ENCODE data around the gene TADA2B.

Gene TADA2B

DNA sequence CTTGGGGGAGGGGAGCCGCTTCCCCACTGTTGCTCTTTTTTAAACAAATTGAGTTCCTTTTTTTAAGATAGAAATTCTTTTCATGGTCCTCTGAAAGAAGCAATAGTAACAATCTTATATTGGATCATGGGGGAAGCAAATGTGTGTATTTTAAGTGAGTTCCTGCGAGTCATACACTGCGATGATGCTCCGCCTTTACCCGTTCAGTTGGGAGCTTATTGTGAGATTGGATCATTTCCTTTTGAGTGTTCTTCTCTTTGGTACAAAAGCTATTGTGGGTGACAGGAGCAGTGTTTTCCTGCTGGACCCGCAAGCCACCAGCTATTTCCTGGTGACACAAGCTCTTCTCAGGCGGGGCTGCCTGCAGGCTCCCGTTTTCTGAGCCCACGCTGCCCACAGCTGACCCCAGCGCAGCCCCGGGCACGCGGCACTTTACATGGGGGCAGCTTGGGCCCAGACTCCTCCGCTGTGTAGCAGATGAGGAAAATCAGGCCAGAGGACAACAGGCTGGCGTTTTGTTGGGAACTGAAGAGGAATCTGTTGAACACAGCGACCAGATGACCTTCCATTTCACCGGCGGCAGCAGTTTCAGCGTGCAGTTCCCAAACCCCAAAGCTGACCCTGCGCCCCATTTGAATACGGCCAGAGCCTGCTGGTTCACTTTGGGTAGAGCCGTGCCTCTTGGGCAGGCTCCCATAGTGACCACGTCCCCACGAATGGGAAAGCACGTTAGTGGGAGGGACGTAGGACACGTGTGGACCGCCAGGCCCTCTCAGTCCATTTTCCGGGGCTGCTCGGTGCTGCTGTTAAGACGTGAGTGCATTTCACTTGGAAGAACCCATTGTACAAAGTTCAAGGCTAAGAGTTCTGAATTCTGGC, 12.2 kb downstream of the TADA2B start:
- H3K36me3 ChIP-seq (ENCODE audit: control insufficient read depth in 1 of 2, insufficient read depth in 2 of 2, low read depth in 1 of 2, low read length in 2 of 2): peaks cover 61 to 62% of the 10 kb centered on the region in 2 experiments
- 83% methylated on average over 30 of the region's 31 CpGs for WGBS
- H3K9ac ChIP-seq (ENCODE audit: low read length): no peak overlapping the region
- H2AK5ac ChIP-seq (ENCODE audit: low read length, severe bottlenecking): no peak overlapping the region
- H3K79me1 ChIP-seq (replicated peaks; ENCODE audit: low read length, poor library complexity, severe bottlenecking): peaks cover 51% of the 10 kb centered on the region
- no peak overlapping the region for H3K18ac ChIP-seq (ENCODE audit: low read depth in 1 of 2, low read length in 2 of 2)
- H4K8ac ChIP-seq (ENCODE audit: low read length): no peak overlapping the region
- no peak overlapping the region for H3K23ac ChIP-seq (ENCODE audit: low read length in 2 of 2)
- H4K91ac ChIP-seq (ENCODE audit: low read length): peak overlapping the region; percentile 35
- no peak overlapping the region for H3K27ac ChIP-seq (ENCODE audit: low read length, poor library complexity, severe bottlenecking)
- no peak overlapping the region for H2AFZ ChIP-seq (ENCODE audit: low read depth, low read length)
- no peak overlapping the region for H2BK120ac ChIP-seq (ENCODE audit: low read depth, low read length)
- H3K4me1 ChIP-seq (ENCODE audit: control insufficient read depth, insufficient read depth, low read depth, low read length): peaks cover 13% of the 10 kb centered on the region
- H2BK5ac ChIP-seq (ENCODE audit: low read depth, low read length, poor library complexity, severe bottlenecking): no peak overlapping the region
- no peak overlapping the region for H3K4ac ChIP-seq (ENCODE audit: low read depth in 1 of 2, low read length in 2 of 2)
- no peak overlapping the region for H3K14ac ChIP-seq (ENCODE audit: low read length in 2 of 2)
- no peak overlapping the region for H2BK12ac ChIP-seq (ENCODE audit: low read length in 2 of 2)
- H3K4me2 ChIP-seq (ENCODE audit: low read length, poor library complexity, severe bottlenecking): no peak overlapping the region
- DNase-seq: no peak
- H2BK15ac ChIP-seq (ENCODE audit: low read depth, poor library complexity, severe bottlenecking): no peak overlapping the region
- no peaks in the 10 kb centered on the region for H3K27me3 ChIP-seq (ENCODE audit: control insufficient read depth in 1 of 2, insufficient read depth in 1 of 2, low read length in 2 of 2)
- H3K4me3 ChIP-seq (ENCODE audit: insufficient read depth in 1 of 2, low read depth in 1 of 2, low read length in 2 of 2): no peak overlapping the region
- H3K9me3 ChIP-seq (ENCODE audit: control insufficient read depth, low read length): no peaks in the 10 kb centered on the region

DNA sequence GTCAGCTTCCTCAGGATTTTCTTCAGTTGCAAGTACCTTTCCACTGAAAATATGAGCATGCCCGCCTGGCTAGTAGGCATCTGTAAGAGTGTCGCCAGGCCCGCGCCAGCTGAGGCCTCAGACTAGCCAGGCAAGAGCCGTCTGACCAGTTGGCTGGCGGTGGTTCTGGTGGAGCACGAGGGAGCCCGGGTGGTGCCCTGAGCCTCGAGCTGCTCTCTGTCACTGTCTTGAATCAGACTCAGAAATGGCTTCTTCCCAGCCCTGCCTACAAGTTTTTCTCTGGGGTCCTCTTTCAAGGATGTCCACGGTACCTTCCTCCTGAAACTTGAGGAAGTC, 12.8 kb downstream of the TADA2B start:
- peaks cover 62 to 67% of the 10 kb centered on the region in 2 experiments for H3K36me3 ChIP-seq (ENCODE audit: control insufficient read depth in 1 of 2, insufficient read depth in 2 of 2, low read depth in 1 of 2, low read length in 2 of 2)
- WGBS: 96% methylated on average over 10 of the region's 10 CpGs
- no peak overlapping the region for H2BK5ac ChIP-seq (ENCODE audit: low read depth, low read length, poor library complexity, severe bottlenecking)
- no peak overlapping the region for H2BK15ac ChIP-seq (ENCODE audit: low read depth, poor library complexity, severe bottlenecking)
- no peak overlapping the region for H2AFZ ChIP-seq (ENCODE audit: low read depth, low read length)
- H3K79me1 ChIP-seq (replicated peaks; ENCODE audit: low read length, poor library complexity, severe bottlenecking): peaks cover 51% of the 10 kb centered on the region
- H2BK120ac ChIP-seq (ENCODE audit: low read depth, low read length): no peak overlapping the region
- no peak overlapping the region for H3K14ac ChIP-seq (ENCODE audit: low read length in 2 of 2)
- no peak overlapping the region for H3K23ac ChIP-seq (ENCODE audit: low read length in 2 of 2)
- no peak overlapping the region for H3K4ac ChIP-seq (ENCODE audit: low read depth in 1 of 2, low read length in 2 of 2)
- no peak for DNase-seq
- H2BK12ac ChIP-seq (ENCODE audit: low read length in 2 of 2): no peak overlapping the region
- H2AK5ac ChIP-seq (ENCODE audit: low read length, severe bottlenecking): no peak overlapping the region
- H3K4me2 ChIP-seq (ENCODE audit: low read length, poor library complexity, severe bottlenecking): no peak overlapping the region
- no peaks in the 10 kb centered on the region for H3K27me3 ChIP-seq (ENCODE audit: control insufficient read depth in 1 of 2, insufficient read depth in 1 of 2, low read length in 2 of 2)
- no peak overlapping the region for H3K4me3 ChIP-seq (ENCODE audit: insufficient read depth in 1 of 2, low read depth in 1 of 2, low read length in 2 of 2)
- no peak overlapping the region for H3K18ac ChIP-seq (ENCODE audit: low read depth in 1 of 2, low read length in 2 of 2)
- H4K91ac ChIP-seq (ENCODE audit: low read length): no peak overlapping the region
- no peak overlapping the region for H3K9ac ChIP-seq (ENCODE audit: low read length)
- peaks cover 11% of the 10 kb centered on the region for H3K4me1 ChIP-seq (ENCODE audit: control insufficient read depth, insufficient read depth, low read depth, low read length)
- no peak overlapping the region for H3K27ac ChIP-seq (ENCODE audit: low read length, poor library complexity, severe bottlenecking)
- H3K9me3 ChIP-seq (ENCODE audit: control insufficient read depth, low read length): no peaks in the 10 kb centered on the region
- peak overlapping the region; percentile 46 for H4K8ac ChIP-seq (ENCODE audit: low read length)

DNA sequence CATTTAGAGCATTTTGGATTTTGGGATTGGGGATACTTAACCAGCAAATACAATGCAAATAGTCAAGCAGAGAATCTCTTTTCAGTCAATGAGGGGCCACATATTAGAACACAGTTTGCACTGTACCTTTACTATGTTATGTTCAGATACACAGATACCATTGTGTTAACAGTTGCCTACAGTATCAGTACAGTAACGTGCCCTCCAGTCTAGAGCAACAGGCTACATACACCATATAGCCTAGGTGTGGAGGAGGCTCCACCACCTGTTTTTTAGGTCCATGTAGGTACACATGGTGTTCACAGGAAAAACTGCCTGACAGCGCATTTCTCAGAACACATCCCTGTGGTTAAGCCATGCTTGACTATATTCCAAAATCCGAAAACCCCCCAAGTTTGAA, 15.6 kb downstream of the TADA2B start:
- no peak for DNase-seq
- no peak overlapping the region for H2BK5ac ChIP-seq (ENCODE audit: low read depth, low read length, poor library complexity, severe bottlenecking)
- no peaks in the 10 kb centered on the region for H3K27me3 ChIP-seq (ENCODE audit: control insufficient read depth in 1 of 2, insufficient read depth in 1 of 2, low read length in 2 of 2)
- H2AK5ac ChIP-seq (ENCODE audit: low read length, severe bottlenecking): no peak overlapping the region
- no peak overlapping the region for H4K91ac ChIP-seq (ENCODE audit: low read length)
- no peak overlapping the region for H2BK120ac ChIP-seq (ENCODE audit: low read depth, low read length)
- WGBS: 100% methylated on average over 2 of the region's 3 CpGs
- no peaks in the 10 kb centered on the region for H3K9me3 ChIP-seq (ENCODE audit: control insufficient read depth, low read length)
- no peak overlapping the region for H2BK12ac ChIP-seq (ENCODE audit: low read length in 2 of 2)
- peaks cover 2% of the 10 kb centered on the region for H3K4me1 ChIP-seq (ENCODE audit: control insufficient read depth, insufficient read depth, low read depth, low read length)
- H3K18ac ChIP-seq (ENCODE audit: low read depth in 1 of 2, low read length in 2 of 2): no peak overlapping the region
- no peak overlapping the region for H2BK15ac ChIP-seq (ENCODE audit: low read depth, poor library complexity, severe bottlenecking)
- H4K8ac ChIP-seq (ENCODE audit: low read length): peak overlapping the region; percentile 38
- H3K27ac ChIP-seq (ENCODE audit: low read length, poor library complexity, severe bottlenecking): no peak overlapping the region
- H3K36me3 ChIP-seq (ENCODE audit: control insufficient read depth in 1 of 2, insufficient read depth in 2 of 2, low read depth in 1 of 2, low read length in 2 of 2): peaks cover 59 to 89% of the 10 kb centered on the region in 2 experiments
- no peak overlapping the region for H3K4me2 ChIP-seq (ENCODE audit: low read length, poor library complexity, severe bottlenecking)
- H3K4me3 ChIP-seq (ENCODE audit: insufficient read depth in 1 of 2, low read depth in 1 of 2, low read length in 2 of 2): no peak overlapping the region
- H2AFZ ChIP-seq (ENCODE audit: low read depth, low read length): no peak overlapping the region
- no peak overlapping the region for H3K9ac ChIP-seq (ENCODE audit: low read length)
- no peak overlapping the region for H3K4ac ChIP-seq (ENCODE audit: low read depth in 1 of 2, low read length in 2 of 2)
- no peak overlapping the region for H3K23ac ChIP-seq (ENCODE audit: low read length in 2 of 2)
- no peak overlapping the region for H3K14ac ChIP-seq (ENCODE audit: low read length in 2 of 2)
- peaks cover 45% of the 10 kb centered on the region for H3K79me1 ChIP-seq (replicated peaks; ENCODE audit: low read length, poor library complexity, severe bottlenecking)

DNA sequence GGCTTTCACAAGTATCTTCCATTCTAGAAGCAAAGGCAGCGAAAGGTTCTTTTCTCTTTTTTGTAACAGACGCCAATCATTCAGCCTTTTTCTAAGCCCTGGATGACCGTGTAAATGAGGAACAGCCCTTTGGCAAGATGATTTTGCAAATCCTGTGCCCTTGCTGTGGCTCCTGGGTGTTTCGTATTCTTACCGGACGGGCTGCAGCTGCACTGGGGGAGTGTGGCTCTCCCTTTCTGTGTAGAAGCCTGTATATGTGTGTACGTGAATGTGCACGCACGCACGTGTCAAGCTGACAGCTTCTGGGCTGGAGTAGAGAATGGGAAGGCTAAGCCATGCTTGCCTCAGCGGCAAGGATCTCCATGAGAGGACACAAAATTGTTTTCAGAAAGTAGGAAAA, 16.5 kb downstream of the TADA2B start:
- Histone ChIP-seq H2AFZ (ENCODE audit: low read depth, low read length) (no peak overlapping the region), H3K14ac (ENCODE audit: low read length in 2 of 2) (no peak overlapping the region), H4K8ac (ENCODE audit: low read length) (peak overlapping the region; percentile 69), H2BK12ac (ENCODE audit: low read length in 2 of 2) (no peak overlapping the region), H2BK120ac (ENCODE audit: low read depth, low read length) (no peak overlapping the region), H3K27me3 (ENCODE audit: control insufficient read depth in 1 of 2, insufficient read depth in 1 of 2, low read length in 2 of 2) (no peaks in the 10 kb centered on the region), H3K27ac (ENCODE audit: low read length, poor library complexity, severe bottlenecking) (no peak overlapping the region), H3K4me1 (ENCODE audit: control insufficient read depth, insufficient read depth, low read depth, low read length) (peaks cover 2% of the 10 kb centered on the region), H3K4me2 (ENCODE audit: low read length, poor library complexity, severe bottlenecking) (no peak overlapping the region), H3K36me3 (ENCODE audit: control insufficient read depth in 1 of 2, insufficient read depth in 2 of 2, low read depth in 1 of 2, low read length in 2 of 2) (peaks cover 56 to 86% of the 10 kb centered on the region in 2 experiments), H3K9me3 (ENCODE audit: control insufficient read depth, low read length) (no peaks in the 10 kb centered on the region), H3K23ac (ENCODE audit: low read length in 2 of 2) (no peak overlapping the region), H3K4me3 (ENCODE audit: insufficient read depth in 1 of 2, low read depth in 1 of 2, low read length in 2 of 2) (no peak overlapping the region), H2AK5ac (ENCODE audit: low read length, severe bottlenecking) (peak overlapping the region; percentile 21), H4K91ac (ENCODE audit: low read length) (no peak overlapping the region), H3K9ac (ENCODE audit: low read length) (no peak overlapping the region), H3K18ac (ENCODE audit: low read depth in 1 of 2, low read length in 2 of 2) (no peak overlapping the region), H3K79me1 (replicated peaks; ENCODE audit: low read length, poor library complexity, severe bottlenecking) (peaks cover 41% of the 10 kb centered on the region), H2BK5ac (ENCODE audit: low read depth, low read length, poor library complexity, severe bottlenecking) (no peak overlapping the region), H3K4ac (ENCODE audit: low read depth in 1 of 2, low read length in 2 of 2) (no peak overlapping the region), H2BK15ac (ENCODE audit: low read depth, poor library complexity, severe bottlenecking) (no peak overlapping the region)
- WGBS: 96% methylated on average over 8 of the region's 11 CpGs
- no peak for DNase-seq
